WTC11 (cell line): Measurements from ENCODE around the gene CACNA1B. TPM values are rescaled to one million over a fixed set of nuclear protein-coding genes. Genes with fewer than 3 reads are reported as not detected.

ENCODE experiments used
- ATAC-seq: fragments of 200-7000 bp; cut with Tn5 transposase; 2 replicates; pipeline ENCODE4 v1.10.0; 2021; ENCODE audit warnings: mild to moderate bottlenecking, moderate library complexity
- CTCF ChIA-PET: fragments of 300-600 bp; sonication (Branson Sonifier 250); formaldehyde crosslinking; loops from one replicate; lab custom pipeline; 2021; ENCODE audit warnings: antibody characterized with exemption; lab: Charles Lee
- POLR2A ChIA-PET: fragments of 350-600 bp; sonication (Branson Sonifier 250); formaldehyde crosslinking; loops from one replicate; lab custom pipeline; 2021; ENCODE audit warnings: antibody characterized with exemption; lab: Charles Lee
- DNase-seq: peaks from one replicate; pipeline ENCODE4 v3.0.0; 2021; ENCODE audit warnings: low spot score
- H3K27ac Mint-ChIP-seq: 2 replicates; pipeline ENCODE4 v1.8.0; 2021; ENCODE audit warnings: mixed read lengths
- H3K27me3 Mint-ChIP-seq: 2 replicates; pipeline ENCODE4 v1.8.0; 2021; ENCODE audit warnings: low read depth, mild to moderate bottlenecking, moderate library complexity, mixed read lengths
- H3K36me3 Mint-ChIP-seq: 2 replicates; pipeline ENCODE4 v1.8.0; 2021; ENCODE audit warnings: mixed read lengths
- H3K4me1 Mint-ChIP-seq: 2 replicates; pipeline ENCODE4 v1.8.0; 2022; ENCODE audit warnings: mixed read lengths
- H3K4me3 Mint-ChIP-seq: 2 replicates; pipeline ENCODE4 v1.8.0; 2021; ENCODE audit warnings: mild to moderate bottlenecking, moderate library complexity, mixed read lengths
- H3K9me3 Mint-ChIP-seq: 2 replicates; pipeline ENCODE4 v1.8.0; 2021; ENCODE audit warnings: mixed read lengths
- AFF4 ChIP-seq: sonication (generic); formaldehyde crosslinking; IDR thresholded peaks from 2 replicates; pipeline ENCODE4 v1.8.1; 2023; ENCODE audit warnings: mild to moderate bottlenecking, missing genetic modification reagents, borderline replicate concordance
- ARID4B ChIP-seq: sonication (generic); formaldehyde crosslinking; IDR thresholded peaks from 2 replicates; pipeline ENCODE4 v1.8.0; 2023; ENCODE audit warnings: missing genetic modification reagents, mild to moderate bottlenecking, borderline replicate concordance
- ATF1 ChIP-seq: sonication (generic); formaldehyde crosslinking; IDR thresholded peaks from 2 replicates; pipeline ENCODE4 v1.8.1; 2023; ENCODE audit warnings: mild to moderate bottlenecking, moderate library complexity, missing genetic modification reagents
- ATF6 ChIP-seq: sonication (generic); formaldehyde crosslinking; IDR thresholded peaks from 2 replicates; pipeline ENCODE4 v1.8.1; 2023; ENCODE audit warnings: mild to moderate bottlenecking, missing genetic modification reagents
- CBFB ChIP-seq: sonication (generic); formaldehyde crosslinking; IDR thresholded peaks from 2 replicates; pipeline ENCODE4 v1.8.1; 2022; ENCODE audit warnings: mild to moderate bottlenecking, low read depth, missing genetic modification reagents
- ERG ChIP-seq: fragments of 250-450 bp; sonication (Bioruptor Pico); IDR thresholded peaks from 2 replicates; pipeline ENCODE4 v1.8.0; 2021; ENCODE audit warnings: mild to moderate bottlenecking
- FOXP4 ChIP-seq: sonication (generic); formaldehyde crosslinking; IDR thresholded peaks from 2 replicates; pipeline ENCODE4 v1.8.0; 2022; ENCODE audit warnings: mild to moderate bottlenecking, missing genetic modification reagents
- HMGXB4 ChIP-seq: sonication (generic); formaldehyde crosslinking; IDR thresholded peaks from 2 replicates; pipeline ENCODE4 v1.8.1; 2023; ENCODE audit warnings: mild to moderate bottlenecking, moderate library complexity, missing genetic modification reagents
- NR3C1 ChIP-seq: sonication (generic); formaldehyde crosslinking; conservative IDR thresholded peaks from 2 replicates; pipeline ENCODE4 v1.8.1; 2023; ENCODE audit warnings: low read depth, mild to moderate bottlenecking, missing genetic modification reagents
- RELA ChIP-seq: sonication (generic); formaldehyde crosslinking; IDR thresholded peaks from 2 replicates; pipeline ENCODE4 v1.8.1; 2022; ENCODE audit warnings: missing genetic modification reagents, mild to moderate bottlenecking, borderline replicate concordance
- SP1 ChIP-seq: sonication (generic); formaldehyde crosslinking; conservative IDR thresholded peaks from 2 replicates; pipeline ENCODE4 v1.8.1; 2022; ENCODE audit warnings: missing genetic modification reagents
- TEAD4 ChIP-seq: sonication (generic); formaldehyde crosslinking; IDR thresholded peaks from 2 replicates; pipeline ENCODE4 v1.8.0; 2022; ENCODE audit warnings: mild to moderate bottlenecking, missing genetic modification reagents
- TP53 ChIP-seq: sonication (generic); formaldehyde crosslinking; IDR thresholded peaks from 2 replicates; pipeline ENCODE4 v1.8.1; 2023; ENCODE audit warnings: mild to moderate bottlenecking, missing genetic modification reagents
- ZBTB43 ChIP-seq: sonication (generic); formaldehyde crosslinking; IDR thresholded peaks from 2 replicates; pipeline ENCODE4 v1.8.1; 2023; ENCODE audit warnings: mild to moderate bottlenecking, missing genetic modification reagents
- ZNF425 ChIP-seq: fragments of 250-450 bp; sonication (Bioruptor Pico); conservative IDR thresholded peaks from 2 replicates; pipeline ENCODE4 v1.9.0; 2021; ENCODE audit warnings: mild to moderate bottlenecking
- ZNF512 ChIP-seq: sonication (generic); formaldehyde crosslinking; IDR thresholded peaks from 2 replicates; pipeline ENCODE4 v1.8.1; 2022; ENCODE audit warnings: missing genetic modification reagents, borderline replicate concordance
- total RNA-seq: library from RNA; stranded (reverse); gene quantifications from 3 replicates; pipeline ENCODE4 v1.2.3, GENCODE V29; 2021

The CACNA1B gene
- total RNA-seq, 1 experiment from 2014 or later = 8.4 TPM

GRCh38 chr9:138013273-138013672, 135.7 kb downstream of the CACNA1B start:
- CTCF ChIA-PET = interaction anchor here (1.5 to 3.7 kb wide), 3 partner anchors 9 to 87 kb away, joined by 3 to 19 read pairs (median 5); no protein-coding TSS in a partner anchor
- H3K4me1 Mint-ChIP-seq = no peaks in the 10 kb centered on the region
- TF ChIP-seq ZBTB43 (CRISPR knock-in tag) (no peak), FOXP4 (CRISPR knock-in tag) (no peak), TEAD4 (CRISPR knock-in tag) (no peak), ARID4B (CRISPR knock-in tag) (no peak), AFF4 (CRISPR knock-in tag) (no peak), ZNF425 (CRISPR knock-in tag) (no peak), NR3C1 (CRISPR knock-in tag) (no peak), HMGXB4 (no peak), RELA (CRISPR knock-in tag) (no peak), SP1 (CRISPR knock-in tag) (no peak), ATF6 (no peak), ERG (CRISPR knock-in tag) (no peak), ZNF512 (no peak), TP53 (CRISPR knock-in tag) (no peak), ATF1 (CRISPR knock-in tag) (no peak), CBFB (CRISPR knock-in tag) (no peak)

More at GRCh38 chr9:138013273-138013672, 135.7 kb downstream of the CACNA1B start:
- DNase-seq (no peak), ATAC-seq (no peak)
- H3K27ac Mint-ChIP-seq = 0 out of 2 replicates have a peak overlapping the region, but pooled peaks have one; percentile 15
- H3K36me3 Mint-ChIP-seq = 0 out of 2 replicates have a peak, but pooled peaks cover 3% of the 10 kb centered on the region
- H3K4me3 Mint-ChIP-seq = no peak overlapping the region
- no peaks in the 10 kb centered on the region for H3K27me3 Mint-ChIP-seq
- POLR2A ChIA-PET = no interaction called here
- no peaks in the 10 kb centered on the region for H3K9me3 Mint-ChIP-seq
